Astrocyte of the spinal cord (primary cell): Measurements from ENCODE around the gene ADGRD1.

ENCODE experiments used
- DNase-seq: peaks from one replicate; pipeline ENCODE4 v3.0.0; 2011; ENCODE audit warnings: low read depth, low spot score
- H3K4me3 ChIP-seq: 2 replicates; pipeline ENCODE4 v1.5.1; 2011; ENCODE audit warnings: low read depth, mild to moderate bottlenecking, low read length, moderate library complexity
- in situ Hi-C: cut with HindIII; loops from 2 replicates; pipeline ENCODE4 v1.10.0; 2017; ENCODE audit warnings: low sequenced_read_pairs
- TF ChIP-seq, protein P1 (sequence below): IDR thresholded peaks from 2 replicates; pipeline ENCODE4 v1.5.1; 2012; ENCODE audit warnings: low read depth, mild to moderate bottlenecking, low read length, inconsistent platforms

The ADGRD1 gene

GRCh38 chr12:131188131-131189050 is 234.7 kb downstream of the ADGRD1 start:
- in situ Hi-C loops, result no loop called here
- TF ChIP-seq, protein P1, sequence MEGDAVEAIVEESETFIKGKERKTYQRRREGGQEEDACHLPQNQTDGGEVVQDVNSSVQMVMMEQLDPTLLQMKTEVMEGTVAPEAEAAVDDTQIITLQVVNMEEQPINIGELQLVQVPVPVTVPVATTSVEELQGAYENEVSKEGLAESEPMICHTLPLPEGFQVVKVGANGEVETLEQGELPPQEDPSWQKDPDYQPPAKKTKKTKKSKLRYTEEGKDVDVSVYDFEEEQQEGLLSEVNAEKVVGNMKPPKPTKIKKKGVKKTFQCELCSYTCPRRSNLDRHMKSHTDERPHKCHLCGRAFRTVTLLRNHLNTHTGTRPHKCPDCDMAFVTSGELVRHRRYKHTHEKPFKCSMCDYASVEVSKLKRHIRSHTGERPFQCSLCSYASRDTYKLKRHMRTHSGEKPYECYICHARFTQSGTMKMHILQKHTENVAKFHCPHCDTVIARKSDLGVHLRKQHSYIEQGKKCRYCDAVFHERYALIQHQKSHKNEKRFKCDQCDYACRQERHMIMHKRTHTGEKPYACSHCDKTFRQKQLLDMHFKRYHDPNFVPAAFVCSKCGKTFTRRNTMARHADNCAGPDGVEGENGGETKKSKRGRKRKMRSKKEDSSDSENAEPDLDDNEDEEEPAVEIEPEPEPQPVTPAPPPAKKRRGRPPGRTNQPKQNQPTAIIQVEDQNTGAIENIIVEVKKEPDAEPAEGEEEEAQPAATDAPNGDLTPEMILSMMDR, result no peak
- no peak for DNase-seq
- no peak overlapping the region for H3K4me3 ChIP-seq

DNA sequence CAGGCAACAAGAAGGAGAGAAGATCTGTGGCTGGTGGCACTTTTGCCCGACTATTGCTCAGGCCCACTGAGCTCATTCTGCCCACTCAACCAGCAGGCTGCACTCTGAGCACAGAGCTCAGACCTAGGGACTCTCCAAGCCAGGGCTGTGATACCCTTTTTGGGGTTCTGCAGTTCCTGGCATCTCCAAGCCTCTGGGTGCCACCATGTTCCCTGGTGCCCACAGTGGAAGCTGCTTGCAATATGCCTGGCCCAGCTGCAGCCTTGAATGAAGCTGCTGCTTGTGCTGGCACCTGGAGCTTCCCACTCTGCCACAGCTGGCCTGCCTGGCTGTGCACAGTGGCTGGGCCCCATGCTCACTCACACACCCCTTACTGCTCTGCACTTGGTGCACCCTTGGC is 236.1 kb downstream of the ADGRD1 start:
- in situ Hi-C loops, result no loop called here
- DNase-seq, result no peak
- no peak overlapping the region for H3K4me3 ChIP-seq
- TF ChIP-seq, protein P1, result no peak

DNA sequence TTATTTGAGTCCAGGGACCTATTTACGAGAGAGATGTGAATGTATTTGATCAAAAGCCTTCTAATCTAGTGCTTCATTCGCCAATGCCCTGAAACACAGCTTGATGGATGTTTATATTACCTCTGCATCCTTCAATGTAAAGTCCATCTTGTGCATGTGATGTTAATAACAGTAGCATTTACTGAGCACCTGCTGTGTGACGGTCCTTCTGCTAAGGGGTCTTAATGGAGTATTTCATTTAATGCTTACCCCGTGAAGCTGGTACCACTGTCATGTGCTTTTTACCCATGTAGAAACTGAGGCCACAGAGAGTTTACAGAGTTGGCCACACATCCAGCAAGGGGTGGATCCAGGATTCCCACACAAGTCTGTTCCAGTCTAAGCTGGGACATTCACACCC is 237.3 kb downstream of the ADGRD1 start:
- DNase-seq, result no peak
- in situ Hi-C loops, result no loop called here
- TF ChIP-seq, protein P1, result no peak
- H3K4me3 ChIP-seq, result no peak overlapping the region
